Right kidney (tissue), 1 donor: ENCODE data around the gene PODXL2.
"Not testable (repeated sequence)": the region's sequence is repeated elsewhere in the genome, so short reads cannot be mapped to it uniquely, and the experiment has no call there.

Experiments
- DNase-seq: peaks from one replicate; pipeline ENCODE4 v3.0.0-alpha.2; 2016

Gene PODXL2

DNA sequence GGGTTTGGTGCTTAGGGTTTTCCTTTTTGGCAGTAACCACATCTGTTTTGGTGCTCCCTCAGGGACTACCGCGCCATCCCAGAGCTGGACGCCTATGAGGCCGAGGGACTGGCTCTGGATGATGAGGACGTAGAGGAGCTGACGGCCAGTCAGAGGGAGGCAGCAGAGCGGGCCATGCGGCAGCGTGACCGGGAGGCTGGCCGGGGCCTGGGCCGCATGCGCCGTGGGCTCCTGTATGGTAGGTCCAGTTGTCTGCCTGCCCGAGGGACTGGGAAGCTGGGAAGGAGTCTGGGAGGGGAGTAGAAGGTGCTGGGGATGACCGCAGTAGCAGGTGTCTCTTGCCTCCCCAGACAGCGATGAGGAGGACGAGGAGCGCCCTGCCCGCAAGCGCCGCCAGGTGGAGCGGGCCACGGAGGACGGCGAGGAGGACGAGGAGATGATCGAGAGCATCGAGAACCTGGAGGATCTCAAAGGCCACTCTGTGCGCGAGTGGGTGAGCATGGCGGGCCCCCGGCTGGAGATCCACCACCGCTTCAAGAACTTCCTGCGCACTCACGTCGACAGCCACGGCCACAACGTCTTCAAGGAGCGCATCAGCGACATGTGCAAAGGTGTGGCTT is 24.3 kb upstream of the PODXL2 start:
- no peak for DNase-seq

DNA sequence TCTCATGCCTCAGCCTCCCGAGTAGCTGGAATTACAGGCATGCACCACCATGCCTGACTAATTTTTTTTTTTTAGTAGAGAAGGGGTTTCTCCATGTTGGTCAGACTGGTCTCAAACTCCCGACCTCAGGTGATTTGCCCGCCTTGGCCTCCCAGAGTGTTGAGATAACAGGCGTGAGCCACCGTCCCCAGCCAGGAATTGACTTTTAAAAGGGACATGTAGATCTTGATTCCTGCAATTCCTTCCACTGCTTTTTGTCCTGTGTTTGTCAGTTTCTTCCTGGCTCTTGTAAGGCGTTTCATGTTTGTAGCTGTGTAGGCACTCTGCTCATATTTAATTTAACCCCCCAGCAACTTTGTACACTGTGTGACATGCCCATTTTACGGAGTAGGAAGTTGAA is 23.4 kb upstream of the PODXL2 start:
- not testable (repeated sequence) for DNase-seq

DNA sequence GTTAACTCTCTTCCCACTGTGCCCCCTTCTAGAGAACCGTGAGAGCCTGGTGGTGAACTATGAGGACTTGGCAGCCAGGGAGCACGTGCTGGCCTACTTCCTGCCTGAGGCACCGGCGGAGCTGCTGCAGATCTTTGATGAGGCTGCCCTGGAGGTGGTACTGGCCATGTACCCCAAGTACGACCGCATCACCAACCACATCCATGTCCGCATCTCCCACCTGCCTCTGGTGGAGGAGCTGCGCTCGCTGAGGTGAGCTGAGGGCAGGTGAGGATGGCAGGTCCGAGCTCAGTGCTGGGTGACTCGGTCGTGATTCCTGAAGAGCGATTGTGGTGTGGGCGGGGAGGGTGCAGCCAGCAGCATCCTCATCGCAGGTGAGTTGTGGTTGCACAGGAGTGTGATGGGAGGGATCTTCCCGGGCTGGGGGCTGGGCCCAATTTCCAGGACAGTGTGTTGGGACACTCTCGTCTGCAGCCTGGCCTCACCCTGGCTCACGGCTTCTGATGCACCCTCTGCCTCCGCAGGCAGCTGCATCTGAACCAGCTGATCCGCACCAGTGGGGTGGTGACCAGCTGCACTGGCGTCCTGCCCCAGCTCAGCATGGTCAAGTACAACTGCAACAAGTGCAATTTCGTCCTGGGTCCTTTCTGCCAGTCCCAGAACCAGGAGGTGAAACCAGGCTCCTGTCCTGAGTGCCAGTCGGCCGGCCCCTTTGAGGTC is 22.7 kb upstream of the PODXL2 start:
- no peak for DNase-seq

DNA sequence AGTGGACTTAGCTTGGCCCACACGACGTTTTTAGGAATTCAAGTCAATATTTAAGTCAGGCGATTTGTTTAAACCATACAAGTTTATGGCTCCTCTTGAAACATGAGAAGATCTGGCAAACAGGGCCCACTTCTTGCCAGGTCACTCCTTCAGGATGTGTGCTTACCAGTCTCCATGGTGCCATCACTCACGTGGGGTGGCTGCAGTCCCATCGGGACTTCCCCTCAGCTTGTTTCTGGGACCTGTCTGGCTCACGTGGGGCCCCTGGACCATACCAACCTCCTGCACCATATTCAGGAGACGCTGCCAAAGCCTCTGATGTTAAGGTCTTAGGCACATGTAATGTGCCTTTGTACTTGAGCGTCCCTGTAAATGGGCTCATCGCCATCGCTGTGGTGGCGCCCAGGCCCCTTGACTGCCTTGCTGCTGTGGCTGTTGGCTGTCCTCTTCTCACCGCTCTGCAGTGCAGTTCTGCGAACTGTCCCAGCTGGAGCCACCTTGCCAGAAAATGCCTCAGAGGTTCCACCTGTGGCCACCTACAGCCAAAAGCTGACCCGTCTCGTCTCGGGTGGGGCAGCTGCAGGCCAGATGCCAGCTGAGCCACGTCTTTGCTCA is 21.9 kb upstream of the PODXL2 start:
- DNase-seq, result no peak

DNA sequence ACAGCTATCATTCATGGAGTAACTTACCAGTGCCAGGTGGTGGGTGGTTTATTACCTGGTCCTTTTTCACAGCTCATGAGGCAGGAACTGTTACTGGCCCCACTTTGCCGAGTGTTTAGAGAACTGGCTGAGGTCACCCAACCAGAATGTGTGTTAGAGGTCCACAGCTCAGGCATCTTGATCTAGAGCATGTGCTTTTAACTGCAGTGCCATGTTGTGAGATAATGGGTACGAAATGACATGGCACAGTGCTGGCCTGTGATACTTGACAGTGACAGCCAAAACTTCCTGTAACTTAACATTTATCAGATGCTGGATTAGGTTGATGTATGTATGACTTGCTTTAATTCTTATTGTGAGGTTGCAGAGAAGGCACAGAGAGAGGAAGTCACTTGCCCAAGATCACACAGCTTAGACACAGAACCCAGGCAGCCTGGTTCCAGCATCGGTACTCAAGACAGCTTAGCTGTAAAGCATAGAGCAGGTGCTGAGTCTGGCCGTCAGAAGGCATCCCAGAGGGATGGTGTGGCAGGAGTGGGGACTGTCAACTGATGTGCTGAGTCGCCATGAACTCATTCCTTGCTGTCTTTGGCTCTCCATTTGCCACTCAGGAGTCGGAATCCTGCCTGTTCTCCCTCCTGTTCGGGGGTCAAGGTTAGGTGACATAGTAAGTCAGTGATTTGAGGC is 21.2 kb upstream of the PODXL2 start:
- no peak for DNase-seq

DNA sequence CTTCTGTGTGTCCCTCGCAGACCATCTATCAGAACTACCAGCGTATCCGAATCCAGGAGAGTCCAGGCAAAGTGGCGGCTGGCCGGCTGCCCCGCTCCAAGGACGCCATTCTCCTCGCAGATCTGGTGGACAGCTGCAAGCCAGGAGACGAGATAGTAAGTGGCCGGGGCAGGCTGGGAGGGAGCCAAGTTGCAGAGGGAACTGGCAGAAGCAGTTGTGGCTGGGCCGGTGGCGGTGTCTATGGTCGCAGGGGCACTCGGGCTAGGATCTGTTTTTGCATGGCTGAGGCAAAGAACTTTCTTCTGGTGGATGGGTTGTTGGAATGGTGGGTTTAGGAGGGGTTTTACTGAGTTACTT is 20.6 kb upstream of the PODXL2 start:
- DNase-seq, result no peak

DNA sequence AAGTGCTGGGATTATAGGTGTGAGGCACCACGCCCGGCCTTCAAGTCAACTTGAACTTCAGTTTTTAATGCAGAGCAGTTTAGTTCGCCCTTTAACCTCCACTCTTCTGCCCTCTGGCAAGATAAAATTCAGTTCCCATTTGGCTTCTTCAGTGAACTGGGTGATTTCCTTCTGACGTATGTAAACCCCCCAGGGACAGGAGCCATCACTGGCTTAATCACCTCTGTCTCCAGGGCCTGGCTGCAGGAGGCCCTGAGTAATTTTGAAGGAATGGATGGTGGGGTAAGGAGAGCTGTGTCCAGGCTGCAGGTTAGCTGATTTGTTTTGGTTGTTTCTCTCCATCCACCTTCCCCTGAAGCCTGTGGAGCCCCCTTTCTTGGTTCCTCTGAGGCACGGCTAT is 18.9 kb upstream of the PODXL2 start:
- DNase-seq, result no peak

DNA sequence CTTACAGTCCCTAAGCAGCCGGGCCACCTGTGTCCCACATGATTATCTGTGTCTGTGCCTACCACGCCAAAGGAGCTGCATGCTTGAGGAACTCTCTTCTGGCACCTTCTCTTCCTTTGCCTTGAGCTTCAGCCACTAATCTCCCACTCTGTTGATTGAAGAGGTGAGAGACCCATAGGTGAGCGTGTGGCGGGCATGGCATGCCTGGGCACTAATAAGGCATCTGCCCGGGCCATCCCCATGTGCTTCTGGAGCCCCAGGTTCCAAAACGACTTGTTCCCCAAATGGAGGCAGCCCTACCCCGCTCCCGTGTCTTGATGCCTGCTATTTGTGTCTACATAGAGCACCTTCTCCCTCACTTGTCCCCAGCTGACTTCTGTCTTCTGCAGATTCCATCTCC is 17.7 kb upstream of the PODXL2 start:
- DNase-seq, result no peak

DNA sequence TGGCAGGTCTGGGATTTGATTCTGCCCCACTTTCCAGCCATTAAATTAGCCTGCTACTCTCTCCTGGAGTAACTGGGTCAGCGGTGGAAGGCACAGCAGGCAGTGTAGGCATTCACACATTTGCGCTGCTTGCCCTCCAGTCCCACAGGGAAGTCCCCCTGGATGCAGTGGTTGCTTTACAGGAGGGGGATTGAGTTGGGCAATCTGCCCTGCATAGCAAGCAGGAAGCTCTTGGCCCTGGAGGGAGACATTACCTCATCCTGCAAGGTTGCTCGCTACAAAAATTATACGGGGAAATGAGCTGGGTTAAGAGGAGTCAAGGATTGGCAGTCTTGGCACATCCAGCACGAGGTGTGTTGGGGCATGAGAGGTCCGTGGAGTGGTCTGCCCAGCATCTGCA is 16.0 kb upstream of the PODXL2 start:
- DNase-seq, result no peak

DNA sequence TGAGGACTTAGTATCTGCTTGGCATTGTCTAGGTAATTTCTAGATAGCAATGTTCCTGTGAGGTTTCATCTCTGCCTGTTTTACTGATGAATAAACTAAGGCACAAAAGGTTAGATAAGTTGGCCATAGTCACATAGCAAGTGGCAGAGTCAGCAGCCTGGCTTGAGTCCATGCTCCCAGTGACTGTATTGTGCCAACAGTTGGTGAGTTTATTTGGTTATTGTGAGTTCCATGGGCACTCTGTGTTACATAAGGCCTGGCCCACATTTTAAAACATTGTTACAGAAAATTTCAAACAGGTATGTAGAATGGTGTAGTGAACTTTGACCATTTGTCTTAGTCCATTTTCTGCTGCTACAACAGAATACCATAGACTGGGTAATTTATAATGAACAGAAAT is 15.6 kb upstream of the PODXL2 start:
- DNase-seq, result no peak

DNA sequence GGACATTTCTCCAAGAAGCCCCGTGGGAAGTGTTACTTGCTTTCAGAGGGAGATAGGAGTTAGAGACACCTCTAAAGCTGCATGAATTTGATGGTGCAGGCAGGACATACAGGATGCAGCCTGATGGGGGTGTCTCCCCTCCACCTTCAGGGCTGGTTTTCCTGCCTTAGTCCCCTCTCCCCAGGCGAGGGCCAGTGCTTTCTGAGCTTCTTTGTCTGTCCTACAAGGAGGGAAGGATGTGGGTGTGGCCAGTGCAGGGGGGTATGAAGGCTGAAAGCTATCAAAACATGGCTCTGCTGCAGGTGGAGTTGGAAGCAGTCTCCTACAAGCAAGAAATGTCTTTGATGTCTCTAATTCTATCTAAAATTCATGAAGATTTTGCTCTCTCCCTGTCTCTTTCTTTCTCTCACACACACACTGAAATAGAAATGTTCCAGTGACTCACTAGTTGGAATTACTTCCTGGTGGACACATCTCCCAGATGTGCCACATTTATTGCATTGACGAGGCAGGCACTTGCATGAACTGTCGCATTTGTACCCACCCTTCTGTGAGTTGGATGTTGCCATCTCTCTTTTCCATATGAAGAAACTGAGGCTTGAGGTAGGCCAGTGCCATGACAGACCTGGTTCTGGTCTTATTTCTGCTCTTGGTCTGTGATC is 13.9 kb upstream of the PODXL2 start:
- no peak for DNase-seq

DNA sequence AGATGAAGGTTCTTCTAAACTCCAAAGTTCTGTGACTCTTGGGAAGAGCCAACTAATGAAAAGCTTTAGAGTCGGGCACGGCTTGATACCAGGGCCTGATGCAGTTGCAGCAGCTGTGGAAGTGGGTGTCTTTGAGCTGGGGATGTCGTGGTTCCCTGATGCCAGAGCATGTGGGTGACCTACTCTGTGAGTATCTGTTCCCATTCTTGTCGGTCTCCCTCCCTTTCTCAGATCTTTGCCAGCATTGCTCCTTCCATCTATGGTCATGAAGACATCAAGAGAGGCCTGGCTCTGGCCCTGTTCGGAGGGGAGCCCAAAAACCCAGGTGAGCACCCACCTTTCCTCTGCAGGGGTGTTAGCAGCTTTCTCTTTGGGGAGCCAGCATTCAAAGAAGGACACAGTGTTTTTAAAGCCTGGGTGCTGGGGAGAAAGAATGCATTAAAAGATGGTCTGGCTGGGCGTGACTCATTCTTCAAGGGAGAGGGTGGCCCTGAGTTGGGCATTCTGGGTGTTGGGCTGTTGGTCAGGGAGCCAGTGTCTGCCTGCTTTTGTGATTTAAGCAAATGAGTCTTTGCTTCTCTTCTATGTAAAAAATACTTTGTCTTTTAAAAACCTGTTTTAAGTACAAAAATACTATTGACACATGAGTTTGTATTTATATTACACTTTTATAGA is 13.2 kb upstream of the PODXL2 start:
- DNase-seq, result no peak

DNA sequence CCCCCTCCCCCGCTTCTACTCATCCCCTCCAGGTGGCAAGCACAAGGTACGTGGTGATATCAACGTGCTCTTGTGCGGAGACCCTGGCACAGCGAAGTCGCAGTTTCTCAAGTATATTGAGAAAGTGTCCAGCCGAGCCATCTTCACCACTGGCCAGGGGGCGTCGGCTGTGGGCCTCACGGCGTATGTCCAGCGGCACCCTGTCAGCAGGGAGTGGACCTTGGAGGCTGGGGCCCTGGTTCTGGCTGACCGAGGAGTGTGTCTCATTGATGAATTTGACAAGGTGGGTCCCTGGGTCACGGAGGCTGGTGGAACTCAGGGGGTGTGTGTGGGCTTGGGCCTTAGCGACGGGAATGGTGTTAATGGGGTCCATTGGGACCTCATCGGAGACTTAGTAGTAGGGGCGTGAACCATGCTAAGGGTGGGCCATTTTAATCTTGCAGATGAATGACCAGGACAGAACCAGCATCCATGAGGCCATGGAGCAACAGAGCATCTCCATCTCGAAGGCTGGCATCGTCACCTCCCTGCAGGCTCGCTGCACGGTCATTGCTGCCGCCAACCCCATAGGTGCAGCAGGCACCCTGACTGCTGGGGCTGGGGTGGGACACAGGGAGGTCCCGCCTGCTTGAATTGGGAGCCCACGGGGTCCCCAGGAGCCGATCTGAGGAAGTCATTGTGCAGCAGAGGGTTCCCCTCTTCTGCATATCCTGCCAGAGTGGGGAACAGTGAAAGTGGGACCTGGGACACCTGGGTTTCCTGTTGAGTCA is 12.0 kb upstream of the PODXL2 start:
- DNase-seq, result no peak

DNA sequence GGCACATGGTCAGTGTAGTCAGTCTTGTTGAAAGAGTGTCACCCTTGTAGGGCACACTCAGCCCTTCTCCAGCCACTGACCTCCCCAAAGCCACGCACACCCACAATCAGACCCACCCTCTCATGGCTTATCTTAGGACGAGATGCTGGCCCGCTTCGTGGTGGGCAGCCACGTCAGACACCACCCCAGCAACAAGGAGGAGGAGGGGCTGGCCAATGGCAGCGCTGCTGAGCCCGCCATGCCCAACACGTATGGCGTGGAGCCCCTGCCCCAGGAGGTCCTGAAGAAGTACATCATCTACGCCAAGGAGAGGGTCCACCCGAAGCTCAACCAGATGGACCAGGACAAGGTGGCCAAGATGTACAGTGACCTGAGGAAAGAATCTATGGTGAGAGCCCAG is 10.1 kb upstream of the PODXL2 start:
- no peak for DNase-seq

DNA sequence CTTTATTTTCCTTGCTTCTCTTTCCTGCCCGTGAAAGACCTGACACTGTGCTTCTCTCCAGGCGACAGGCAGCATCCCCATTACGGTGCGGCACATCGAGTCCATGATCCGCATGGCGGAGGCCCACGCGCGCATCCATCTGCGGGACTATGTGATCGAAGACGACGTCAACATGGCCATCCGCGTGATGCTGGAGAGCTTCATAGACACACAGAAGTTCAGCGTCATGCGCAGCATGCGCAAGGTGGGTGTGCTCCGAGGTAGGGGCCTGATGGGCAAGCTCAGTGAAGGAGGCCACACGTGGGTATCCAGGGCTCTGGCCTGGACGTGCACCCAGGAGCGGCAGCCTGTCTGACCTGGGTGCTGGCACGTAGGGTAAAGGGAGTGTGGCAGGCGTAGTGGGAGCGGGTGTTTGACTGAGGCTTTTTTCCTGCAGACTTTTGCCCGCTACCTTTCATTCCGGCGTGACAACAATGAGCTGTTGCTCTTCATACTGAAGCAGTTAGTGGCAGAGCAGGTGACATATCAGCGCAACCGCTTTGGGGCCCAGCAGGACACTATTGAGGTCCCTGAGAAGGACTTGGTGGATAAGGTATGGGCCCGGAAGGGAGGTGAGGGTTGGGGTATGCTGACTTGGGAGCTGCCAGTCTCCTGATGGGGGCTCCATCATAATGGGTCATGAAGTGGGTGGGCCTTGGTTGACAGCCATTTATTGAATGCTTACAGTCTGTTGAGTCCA is 8.2 kb upstream of the PODXL2 start:
- DNase-seq, result no peak

DNA sequence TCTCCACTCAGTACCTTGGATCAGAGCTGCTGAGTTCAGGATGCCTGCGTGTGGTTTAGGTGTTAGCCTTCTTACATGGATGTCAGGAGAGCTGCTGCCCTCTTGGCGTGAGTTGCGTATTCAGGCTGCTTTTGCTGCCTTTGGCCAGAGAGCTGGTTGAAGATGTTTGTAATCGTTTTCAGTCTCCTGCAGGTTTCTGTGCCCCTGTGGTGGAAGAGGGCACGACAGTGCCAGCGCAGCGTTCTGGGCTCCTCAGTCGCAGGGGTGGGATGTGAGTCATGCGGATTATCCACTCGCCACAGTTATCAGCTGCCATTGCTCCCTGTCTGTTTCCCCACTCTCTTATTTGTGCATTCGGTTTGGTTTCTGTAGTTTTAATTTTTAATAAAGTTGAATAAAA is 7.0 kb upstream of the PODXL2 start:
- DNase-seq, result no peak

DNA sequence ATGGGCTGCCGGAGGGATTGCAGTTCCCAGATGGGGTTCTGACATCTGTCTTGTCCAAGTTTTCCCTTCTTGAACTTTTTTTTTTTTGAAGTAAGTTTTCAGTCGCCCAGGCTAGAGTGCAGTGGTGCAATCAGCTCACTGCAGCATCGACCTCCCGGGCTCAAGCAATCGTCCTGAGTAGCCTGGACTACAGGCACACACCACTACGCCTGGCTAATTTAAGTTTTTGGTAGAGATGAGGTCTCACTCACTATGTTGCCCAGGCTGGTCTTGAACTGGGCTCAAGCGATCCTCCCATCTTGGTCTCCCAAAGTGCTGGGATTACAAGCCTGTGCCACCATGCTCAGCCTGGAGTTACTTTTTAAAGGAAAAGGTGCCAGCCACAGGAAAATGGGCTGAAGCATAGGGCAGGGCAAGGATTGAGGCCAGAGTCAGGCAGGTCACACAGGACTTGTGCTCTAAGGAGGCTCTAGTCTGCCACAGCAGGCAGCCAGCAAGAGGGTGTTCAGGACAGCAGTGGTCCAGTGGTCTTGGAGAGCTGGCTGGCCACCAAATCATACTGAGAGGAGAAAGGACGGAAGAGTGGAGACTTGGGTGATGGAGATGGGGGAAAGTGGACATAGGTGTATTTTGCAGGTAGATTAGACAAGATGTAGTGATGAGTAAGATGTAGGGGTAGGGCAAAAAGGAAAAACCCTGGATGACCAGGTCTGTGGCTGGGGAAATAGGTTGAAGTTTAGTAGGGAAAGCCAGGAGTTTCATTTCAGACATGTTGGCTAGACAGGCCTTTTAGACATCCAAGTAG is 6.0 kb upstream of the PODXL2 start:
- DNase-seq, result no peak

DNA sequence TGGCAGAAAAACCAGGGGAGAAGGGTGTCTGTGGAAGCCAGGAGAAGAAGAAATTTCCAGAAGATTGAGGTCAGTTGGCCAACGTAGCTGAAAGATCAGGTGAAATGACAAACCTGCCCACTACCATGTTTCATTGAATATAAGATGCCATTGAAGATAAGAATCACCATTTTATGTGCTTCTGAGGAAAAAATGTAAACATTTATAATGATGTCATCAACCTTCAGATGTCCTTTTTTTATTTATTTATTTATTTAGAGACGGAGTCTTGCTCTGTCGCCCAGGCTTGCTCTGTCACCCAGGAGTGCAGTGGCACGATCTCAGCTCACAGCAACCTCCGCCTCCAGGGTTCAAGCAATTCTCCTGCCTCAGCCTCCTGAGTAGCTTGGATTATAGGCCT is 4.9 kb upstream of the PODXL2 start:
- no peak for DNase-seq

DNA sequence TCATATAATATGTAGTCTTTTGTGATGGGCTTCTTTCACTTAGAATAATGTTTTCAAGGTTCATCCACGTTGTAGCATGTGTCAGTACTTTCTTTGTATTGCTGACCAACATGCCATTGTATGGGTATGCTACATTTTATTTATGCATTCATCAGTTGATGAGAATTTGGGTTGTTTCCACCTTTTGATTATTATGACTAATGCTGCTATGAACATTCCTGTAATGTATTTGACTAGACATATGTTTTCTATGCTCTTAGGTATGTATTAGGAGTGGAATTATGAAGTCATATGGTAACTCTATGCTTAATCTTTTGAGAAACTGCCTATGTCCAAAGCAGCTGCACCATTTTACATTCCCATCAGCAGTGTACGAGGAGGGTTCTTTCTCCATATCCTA is 3.2 kb upstream of the PODXL2 start:
- DNase-seq, result no peak

DNA sequence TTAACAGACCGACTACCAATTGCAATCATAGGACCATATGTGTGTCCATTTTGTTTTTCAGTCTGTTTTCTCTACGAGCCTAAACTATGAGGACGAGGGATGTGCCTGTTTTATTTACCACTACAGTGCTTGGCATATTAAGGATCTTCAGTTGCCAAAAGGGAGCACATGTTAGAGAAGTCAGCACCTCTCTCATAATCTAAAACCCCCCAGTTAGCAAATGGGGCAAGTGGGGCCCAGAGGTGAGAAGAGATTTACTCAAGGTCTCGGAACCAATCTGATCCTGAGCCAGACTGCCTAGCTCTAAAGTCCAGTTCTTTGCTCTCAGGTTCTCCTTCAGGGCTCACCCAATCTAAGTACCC is 578 bp upstream of the PODXL2 start:
- DNase-seq, result no peak
